WERI-Rb-1 (cell line): ENCODE measurements around the gene NELL2.

Source experiments
- DNase-seq: peaks from one replicate; pipeline ENCODE4 v3.0.0-alpha.2; 2020
- H3K27ac ChIP-seq: fragments of 250-450 bp; sonication (Bioruptor Pico); 2 replicates; pipeline ENCODE4 v1.5.1; 2020; ENCODE audit warnings: mild to moderate bottlenecking, moderate library complexity
- H3K27me3 ChIP-seq: fragments of 250-450 bp; sonication (Bioruptor Pico); 2 replicates; pipeline ENCODE4 v1.5.1; 2021; ENCODE audit warnings: mild to moderate bottlenecking, low read depth, moderate library complexity; ENCODE audit not compliant: insufficient read depth, severe bottlenecking
- H3K36me3 ChIP-seq: fragments of 250-450 bp; sonication (Bioruptor Pico); 2 replicates; pipeline ENCODE4 v1.5.1; 2020; ENCODE audit warnings: mild to moderate bottlenecking, moderate library complexity
- H3K4me3 ChIP-seq: 2 replicates; pipeline ENCODE4 v1.5.1; 2011; ENCODE audit warnings: low read depth, mild to moderate bottlenecking, control low read depth, low read length
- H3K9me3 ChIP-seq: fragments of 250-450 bp; sonication (Bioruptor Pico); 2 replicates; pipeline ENCODE4 v1.5.1; 2021; ENCODE audit warnings: mild to moderate bottlenecking, moderate library complexity; ENCODE audit not compliant: severe bottlenecking
- TF ChIP-seq, protein P1 (sequence below): IDR thresholded peaks from 2 replicates; pipeline ENCODE4 v1.5.1; 2011; ENCODE audit warnings: low read depth, mild to moderate bottlenecking, control low read depth, inconsistent platforms, low read length

The NELL2 gene

GRCh38 chr12:44537354-44537753 lies 338.8 kb downstream of the NELL2 start:
- H3K27ac ChIP-seq, result no peak overlapping the region
- H3K36me3 ChIP-seq, result no peaks in the 10 kb centered on the region
- H3K9me3 ChIP-seq, result no peaks in the 10 kb centered on the region
- no peak for DNase-seq
- no peaks in the 10 kb centered on the region for H3K27me3 ChIP-seq
- no peak overlapping the region for H3K4me3 ChIP-seq
- TF ChIP-seq, protein P1, sequence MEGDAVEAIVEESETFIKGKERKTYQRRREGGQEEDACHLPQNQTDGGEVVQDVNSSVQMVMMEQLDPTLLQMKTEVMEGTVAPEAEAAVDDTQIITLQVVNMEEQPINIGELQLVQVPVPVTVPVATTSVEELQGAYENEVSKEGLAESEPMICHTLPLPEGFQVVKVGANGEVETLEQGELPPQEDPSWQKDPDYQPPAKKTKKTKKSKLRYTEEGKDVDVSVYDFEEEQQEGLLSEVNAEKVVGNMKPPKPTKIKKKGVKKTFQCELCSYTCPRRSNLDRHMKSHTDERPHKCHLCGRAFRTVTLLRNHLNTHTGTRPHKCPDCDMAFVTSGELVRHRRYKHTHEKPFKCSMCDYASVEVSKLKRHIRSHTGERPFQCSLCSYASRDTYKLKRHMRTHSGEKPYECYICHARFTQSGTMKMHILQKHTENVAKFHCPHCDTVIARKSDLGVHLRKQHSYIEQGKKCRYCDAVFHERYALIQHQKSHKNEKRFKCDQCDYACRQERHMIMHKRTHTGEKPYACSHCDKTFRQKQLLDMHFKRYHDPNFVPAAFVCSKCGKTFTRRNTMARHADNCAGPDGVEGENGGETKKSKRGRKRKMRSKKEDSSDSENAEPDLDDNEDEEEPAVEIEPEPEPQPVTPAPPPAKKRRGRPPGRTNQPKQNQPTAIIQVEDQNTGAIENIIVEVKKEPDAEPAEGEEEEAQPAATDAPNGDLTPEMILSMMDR, result no peak

- Histone ChIP-seq H3K4me3 (no peak overlapping the region), H3K9me3 (no peaks in the 10 kb centered on the region), H3K27ac (no peak overlapping the region), H3K36me3 (no peaks in the 10 kb centered on the region), H3K27me3 (no peaks in the 10 kb centered on the region)
- no peak for DNase-seq
- TF ChIP-seq, protein P1, result no peak
Measured at GRCh38 chr12:44532940-44533339, 343.2 kb downstream of the NELL2 start.

DNA sequence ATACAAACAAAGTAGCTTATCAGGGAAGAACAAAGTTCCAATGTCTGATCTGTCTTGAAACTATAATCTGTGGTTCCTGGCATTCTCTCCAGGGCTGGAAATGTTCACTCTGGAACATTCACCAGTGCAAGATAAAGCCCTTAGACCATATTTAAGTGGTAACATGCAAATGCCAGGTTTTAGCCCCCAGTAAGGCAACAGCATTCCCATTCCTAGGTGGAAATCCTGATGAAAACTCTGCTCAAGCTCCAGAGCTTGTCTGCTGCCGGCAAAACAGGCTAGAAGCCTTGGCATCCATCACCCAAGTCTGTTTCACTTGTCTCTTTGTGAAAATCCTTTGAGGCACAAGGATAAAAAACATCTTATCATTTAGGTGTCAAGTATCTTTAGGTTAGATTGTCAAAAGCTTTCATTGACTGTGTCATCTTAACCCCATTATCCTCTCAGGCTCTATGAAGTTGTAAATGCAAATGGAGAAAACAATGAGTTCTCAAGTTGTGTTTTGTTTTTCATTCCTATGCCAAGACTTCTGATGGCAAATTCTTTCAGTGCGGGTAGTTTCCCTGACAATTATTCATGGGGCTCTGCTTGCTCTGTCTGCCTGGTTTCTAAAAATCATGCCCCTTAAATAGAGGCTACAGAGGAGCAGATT lies 344.7 kb downstream of the NELL2 start:
- Histone ChIP-seq H3K4me3 (no peak overlapping the region), H3K27me3 (no peaks in the 10 kb centered on the region), H3K9me3 (no peaks in the 10 kb centered on the region), H3K27ac (no peak overlapping the region), H3K36me3 (no peaks in the 10 kb centered on the region)
- DNase-seq, result no peak
- TF ChIP-seq, protein P1, result no peak

DNA sequence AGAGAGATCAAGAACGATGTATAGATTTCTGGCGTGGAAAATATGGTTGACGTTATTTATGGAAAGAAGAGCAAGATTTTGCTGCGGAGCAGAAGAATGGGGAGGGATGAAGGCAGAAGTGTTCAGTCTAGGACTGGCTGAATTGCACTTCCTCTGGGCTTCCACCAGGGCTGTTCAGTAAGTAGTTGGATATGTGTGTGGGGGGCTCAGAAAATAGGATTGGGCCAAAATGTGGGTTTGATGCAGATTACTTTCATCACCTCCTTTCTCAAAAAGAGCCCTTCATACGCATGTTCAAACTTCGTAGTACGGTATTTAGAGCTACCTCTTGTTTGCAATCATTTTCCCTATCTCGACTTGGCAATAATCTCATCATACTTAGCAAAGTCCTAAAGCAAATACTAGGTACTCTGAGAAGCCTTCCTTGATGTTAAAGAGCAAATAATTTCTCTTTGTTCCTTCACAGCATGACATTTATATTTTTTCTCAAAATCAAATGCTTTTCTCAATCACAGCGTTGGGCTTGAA lies 349.4 kb downstream of the NELL2 start:
- Histone ChIP-seq H3K27ac (no peak overlapping the region), H3K9me3 (no peaks in the 10 kb centered on the region), H3K27me3 (no peaks in the 10 kb centered on the region), H3K36me3 (no peaks in the 10 kb centered on the region; the same call in 1 of the 2 replicates), H3K4me3 (no peak overlapping the region)
- TF ChIP-seq, protein P1, result no peak
- DNase-seq, result no peak

GRCh38 chr12:44525806-44526654 lies 350.1 kb downstream of the NELL2 start:
- H3K27me3 ChIP-seq, result no peaks in the 10 kb centered on the region
- no peaks in the 10 kb centered on the region; the same call in 1 of the 2 replicates for H3K36me3 ChIP-seq
- TF ChIP-seq, protein P1, result no peak
- H3K4me3 ChIP-seq, result no peak overlapping the region
- H3K9me3 ChIP-seq, result no peaks in the 10 kb centered on the region
- DNase-seq, result no peak
- H3K27ac ChIP-seq, result no peak overlapping the region
